ENCODE data around the gene KIF5C. TPM values are rescaled to one million over a fixed set of nuclear protein-coding genes. Genes with fewer than 3 reads are reported as not detected.

The KIF5C gene
- total RNA-seq, 4 donors from 2014 or later, result 0.51 to 2.8 (median 2.0) TPM

DNA sequence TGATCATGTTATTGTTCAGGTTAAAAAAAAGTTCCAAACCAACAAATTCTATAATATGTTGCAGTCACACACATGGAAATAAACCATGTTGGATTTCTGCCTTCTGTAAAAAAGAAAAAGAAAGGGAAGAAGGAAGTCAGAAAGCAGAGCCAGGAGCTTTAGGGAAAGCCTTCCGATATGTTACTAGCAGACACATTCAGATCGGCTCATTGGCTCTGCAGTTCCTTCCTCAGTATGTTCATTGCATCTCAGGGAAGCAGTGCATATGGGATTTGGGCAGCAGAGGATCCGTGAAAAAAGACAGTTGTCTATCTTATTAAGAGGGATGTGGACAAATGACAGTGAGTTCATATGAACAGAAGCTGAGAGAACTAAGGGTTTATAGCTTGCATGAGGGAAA, 68.1 kb downstream of the KIF5C start:
- in situ Hi-C loops (cut with MboI; ENCODE audit: low sequenced_read_pairs in 4 of 4), result no loop called here

DNA sequence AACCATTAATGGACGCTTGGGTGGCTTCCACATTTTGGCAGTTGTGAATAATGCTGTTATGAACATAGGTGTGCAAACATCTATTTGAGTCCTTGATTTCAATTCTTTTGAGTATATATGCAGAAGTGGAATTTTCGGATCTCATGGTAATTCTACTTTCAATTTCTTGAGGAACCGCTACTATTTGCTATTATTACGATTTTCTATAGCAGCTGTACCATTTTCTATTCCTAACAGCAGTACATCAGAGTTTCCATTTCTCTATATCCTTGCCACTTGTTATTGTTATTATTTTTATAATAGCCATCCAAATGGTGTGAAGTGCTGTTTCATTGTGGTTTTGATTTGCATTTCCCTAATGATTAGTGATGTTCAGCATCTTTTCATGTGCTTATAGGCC, 69.5 kb downstream of the KIF5C start:
- no peak overlapping the region for H3K4me3 ChIP-seq
- H3K36me3 ChIP-seq, result no peaks in the 10 kb centered on the region
- H3K9me3 ChIP-seq, result no peaks in the 10 kb centered on the region
- intact Hi-C loops (cut with DNase I; ENCODE audit: low total_unique reads), result no loop called here
- H3K4me1 ChIP-seq, result no peaks in the 10 kb centered on the region
- in situ Hi-C loops (cut with MboI; ENCODE audit: low sequenced_read_pairs in 4 of 4), result no loop called here
- ATAC-seq (no peak), DNase-seq (no peak)
- no peaks in the 10 kb centered on the region for H3K27me3 ChIP-seq
- H3K27ac ChIP-seq, result no peak overlapping the region
- TF ChIP-seq, protein P1, sequence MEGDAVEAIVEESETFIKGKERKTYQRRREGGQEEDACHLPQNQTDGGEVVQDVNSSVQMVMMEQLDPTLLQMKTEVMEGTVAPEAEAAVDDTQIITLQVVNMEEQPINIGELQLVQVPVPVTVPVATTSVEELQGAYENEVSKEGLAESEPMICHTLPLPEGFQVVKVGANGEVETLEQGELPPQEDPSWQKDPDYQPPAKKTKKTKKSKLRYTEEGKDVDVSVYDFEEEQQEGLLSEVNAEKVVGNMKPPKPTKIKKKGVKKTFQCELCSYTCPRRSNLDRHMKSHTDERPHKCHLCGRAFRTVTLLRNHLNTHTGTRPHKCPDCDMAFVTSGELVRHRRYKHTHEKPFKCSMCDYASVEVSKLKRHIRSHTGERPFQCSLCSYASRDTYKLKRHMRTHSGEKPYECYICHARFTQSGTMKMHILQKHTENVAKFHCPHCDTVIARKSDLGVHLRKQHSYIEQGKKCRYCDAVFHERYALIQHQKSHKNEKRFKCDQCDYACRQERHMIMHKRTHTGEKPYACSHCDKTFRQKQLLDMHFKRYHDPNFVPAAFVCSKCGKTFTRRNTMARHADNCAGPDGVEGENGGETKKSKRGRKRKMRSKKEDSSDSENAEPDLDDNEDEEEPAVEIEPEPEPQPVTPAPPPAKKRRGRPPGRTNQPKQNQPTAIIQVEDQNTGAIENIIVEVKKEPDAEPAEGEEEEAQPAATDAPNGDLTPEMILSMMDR (IDR thresholded peaks at IDR 0.05 in 4 of 5, conservative IDR thresholded peaks at IDR 0.05 in 1 of 5), result no peak
- TF ChIP-seq POLR2A (IDR thresholded peaks at IDR 0.05), result no peak

More for the DNA sequence above, 68.1 kb downstream of the KIF5C start:
- Histone ChIP-seq H3K4me1 (no peaks in the 10 kb centered on the region), H3K9me3 (no peaks in the 10 kb centered on the region), H3K36me3 (no peaks in the 10 kb centered on the region), H3K4me3 (no peak overlapping the region), H3K27me3 (no peaks in the 10 kb centered on the region), H3K27ac (no peak overlapping the region)
- TF ChIP-seq, protein P1 (IDR thresholded peaks at IDR 0.05 in 4 of 5, conservative IDR thresholded peaks at IDR 0.05 in 1 of 5), result no peak
- TF ChIP-seq POLR2A (IDR thresholded peaks at IDR 0.05), result no peak
- intact Hi-C loops (cut with DNase I; ENCODE audit: low total_unique reads), result no loop called here
- ATAC-seq, result no peak
- DNase-seq, result no peak

- no peak for ATAC-seq
- H3K27me3 ChIP-seq, result no peaks in the 10 kb centered on the region
- H3K36me3 ChIP-seq, result no peaks in the 10 kb centered on the region
- no peak overlapping the region for H3K27ac ChIP-seq
- H3K4me1 ChIP-seq, result no peaks in the 10 kb centered on the region
- no peak for DNase-seq
- intact Hi-C loops (cut with DNase I; ENCODE audit: low total_unique reads) (no loop called here), in situ Hi-C loops (cut with MboI; ENCODE audit: low sequenced_read_pairs in 4 of 4) (no loop called here)
- no peaks in the 10 kb centered on the region for H3K9me3 ChIP-seq
- TF ChIP-seq, protein P1 (IDR thresholded peaks at IDR 0.05 in 4 of 5, conservative IDR thresholded peaks at IDR 0.05 in 1 of 5), result no peak
- TF ChIP-seq POLR2A (IDR thresholded peaks at IDR 0.05), result no peak
- no peak overlapping the region for H3K4me3 ChIP-seq
Observed at GRCh38 chr2:148947299-148947698, 72.3 kb downstream of the KIF5C start.

GRCh38 chr2:148948868-148949267, 73.8 kb downstream of the KIF5C start:
- H3K9me3 ChIP-seq, result no peaks in the 10 kb centered on the region
- in situ Hi-C loops (cut with MboI; ENCODE audit: low sequenced_read_pairs in 4 of 4), result no loop called here
- H3K36me3 ChIP-seq, result no peaks in the 10 kb centered on the region
- DNase-seq (no peak), ATAC-seq (no peak)
- no peak overlapping the region for H3K4me3 ChIP-seq
- intact Hi-C loops (cut with DNase I; ENCODE audit: low total_unique reads), result no loop called here
- no peak overlapping the region for H3K27ac ChIP-seq
- no peaks in the 10 kb centered on the region for H3K4me1 ChIP-seq
- no peaks in the 10 kb centered on the region for H3K27me3 ChIP-seq
- TF ChIP-seq, protein P1 (IDR thresholded peaks at IDR 0.05 in 4 of 5, conservative IDR thresholded peaks at IDR 0.05 in 1 of 5), result no peak
- no peak for TF ChIP-seq POLR2A (IDR thresholded peaks at IDR 0.05)

DNA sequence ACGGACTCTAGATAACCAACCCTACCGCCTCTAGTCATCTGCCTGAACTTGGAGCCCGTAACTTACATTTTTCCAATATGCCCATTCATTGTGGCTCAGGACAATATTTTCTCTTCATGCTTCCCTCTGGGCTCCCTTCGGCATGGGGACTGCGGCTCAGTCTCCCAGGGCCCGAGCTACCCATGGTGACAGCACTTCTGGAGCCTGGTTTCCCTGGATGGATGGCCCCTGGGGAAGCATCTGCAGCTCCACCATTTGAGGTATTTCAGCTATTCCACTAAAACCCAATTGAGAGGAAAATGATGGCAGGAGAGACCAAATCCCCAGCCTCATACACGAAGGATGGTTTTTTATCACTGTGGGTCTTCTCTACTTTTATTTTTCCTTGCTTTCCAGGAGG, 74.3 kb downstream of the KIF5C start:
- no peak overlapping the region for H3K27ac ChIP-seq
- intact Hi-C loops (cut with DNase I; ENCODE audit: low total_unique reads), result no loop called here
- TF ChIP-seq, protein P1 (IDR thresholded peaks at IDR 0.05 in 4 of 5, conservative IDR thresholded peaks at IDR 0.05 in 1 of 5), result no peak
- TF ChIP-seq POLR2A (IDR thresholded peaks at IDR 0.05), result no peak
- DNase-seq (no peak), ATAC-seq (no peak)
- H3K27me3 ChIP-seq, result no peaks in the 10 kb centered on the region
- in situ Hi-C loops (cut with MboI; ENCODE audit: low sequenced_read_pairs in 4 of 4), result no loop called here
- no peaks in the 10 kb centered on the region for H3K36me3 ChIP-seq
- no peaks in the 10 kb centered on the region for H3K4me1 ChIP-seq
- no peak overlapping the region for H3K4me3 ChIP-seq
- H3K9me3 ChIP-seq, result no peaks in the 10 kb centered on the region

All from gastrocnemius medialis (tissue), 4 donors.